ENCODE measurements around the gene SPART. TPM values are rescaled to one million over a fixed set of nuclear protein-coding genes. Genes with fewer than 3 reads are reported as not detected.

SPART gene
- polyA plus RNA-seq, 1 donor from 2014 or later = 52.4 TPM

DNA sequence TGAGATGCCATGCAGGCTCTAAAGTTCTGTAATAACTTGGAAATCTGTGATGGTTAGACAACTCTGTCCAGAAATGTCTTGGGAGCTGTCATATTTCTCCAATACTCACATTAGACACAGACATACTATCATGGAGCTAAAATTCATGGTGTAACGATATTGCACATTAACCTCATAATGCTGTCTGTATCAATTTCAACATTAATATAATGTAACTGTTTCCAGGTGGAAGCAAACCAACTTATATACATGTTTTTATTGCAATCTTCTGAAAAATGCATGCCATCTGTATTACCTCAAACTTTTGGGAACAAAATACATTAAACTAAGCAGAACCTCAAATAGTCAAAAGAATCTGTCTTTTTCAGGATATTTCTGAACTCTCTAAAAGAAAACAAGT, 14.7 kb upstream of the SPART start:
- TF ChIP-seq, protein P1, sequence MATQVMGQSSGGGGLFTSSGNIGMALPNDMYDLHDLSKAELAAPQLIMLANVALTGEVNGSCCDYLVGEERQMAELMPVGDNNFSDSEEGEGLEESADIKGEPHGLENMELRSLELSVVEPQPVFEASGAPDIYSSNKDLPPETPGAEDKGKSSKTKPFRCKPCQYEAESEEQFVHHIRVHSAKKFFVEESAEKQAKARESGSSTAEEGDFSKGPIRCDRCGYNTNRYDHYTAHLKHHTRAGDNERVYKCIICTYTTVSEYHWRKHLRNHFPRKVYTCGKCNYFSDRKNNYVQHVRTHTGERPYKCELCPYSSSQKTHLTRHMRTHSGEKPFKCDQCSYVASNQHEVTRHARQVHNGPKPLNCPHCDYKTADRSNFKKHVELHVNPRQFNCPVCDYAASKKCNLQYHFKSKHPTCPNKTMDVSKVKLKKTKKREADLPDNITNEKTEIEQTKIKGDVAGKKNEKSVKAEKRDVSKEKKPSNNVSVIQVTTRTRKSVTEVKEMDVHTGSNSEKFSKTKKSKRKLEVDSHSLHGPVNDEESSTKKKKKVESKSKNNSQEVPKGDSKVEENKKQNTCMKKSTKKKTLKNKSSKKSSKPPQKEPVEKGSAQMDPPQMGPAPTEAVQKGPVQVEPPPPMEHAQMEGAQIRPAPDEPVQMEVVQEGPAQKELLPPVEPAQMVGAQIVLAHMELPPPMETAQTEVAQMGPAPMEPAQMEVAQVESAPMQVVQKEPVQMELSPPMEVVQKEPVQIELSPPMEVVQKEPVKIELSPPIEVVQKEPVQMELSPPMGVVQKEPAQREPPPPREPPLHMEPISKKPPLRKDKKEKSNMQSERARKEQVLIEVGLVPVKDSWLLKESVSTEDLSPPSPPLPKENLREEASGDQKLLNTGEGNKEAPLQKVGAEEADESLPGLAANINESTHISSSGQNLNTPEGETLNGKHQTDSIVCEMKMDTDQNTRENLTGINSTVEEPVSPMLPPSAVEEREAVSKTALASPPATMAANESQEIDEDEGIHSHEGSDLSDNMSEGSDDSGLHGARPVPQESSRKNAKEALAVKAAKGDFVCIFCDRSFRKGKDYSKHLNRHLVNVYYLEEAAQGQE (IDR thresholded peaks at IDR 0.05; ENCODE audit: borderline replicate concordance) = no peak
- no peak for TF ChIP-seq POLR2AphosphoS5 (IDR thresholded peaks at IDR 0.05)
- TF ChIP-seq EZH2 (IDR thresholded peaks at IDR 0.05; ENCODE audit: borderline replicate concordance, insufficient read depth, low read length, poor library complexity, severe bottlenecking) = no peak
- no peak for TF ChIP-seq RAD21 (conservative IDR thresholded peaks at IDR 0.05)
- no peak for TF ChIP-seq TAF1 (IDR thresholded peaks at IDR 0.05; ENCODE audit: low read depth)
- no peak for TF ChIP-seq MXI1 (conservative IDR thresholded peaks at IDR 0.05; ENCODE audit: poor library complexity, severe bottlenecking)
- no peak for TF ChIP-seq SMC3 (conservative IDR thresholded peaks at IDR 0.05; ENCODE audit: poor library complexity)
- no peak for TF ChIP-seq EP300 (conservative IDR thresholded peaks at IDR 0.05; ENCODE audit: poor library complexity, severe bottlenecking)
- TF ChIP-seq, protein P2, sequence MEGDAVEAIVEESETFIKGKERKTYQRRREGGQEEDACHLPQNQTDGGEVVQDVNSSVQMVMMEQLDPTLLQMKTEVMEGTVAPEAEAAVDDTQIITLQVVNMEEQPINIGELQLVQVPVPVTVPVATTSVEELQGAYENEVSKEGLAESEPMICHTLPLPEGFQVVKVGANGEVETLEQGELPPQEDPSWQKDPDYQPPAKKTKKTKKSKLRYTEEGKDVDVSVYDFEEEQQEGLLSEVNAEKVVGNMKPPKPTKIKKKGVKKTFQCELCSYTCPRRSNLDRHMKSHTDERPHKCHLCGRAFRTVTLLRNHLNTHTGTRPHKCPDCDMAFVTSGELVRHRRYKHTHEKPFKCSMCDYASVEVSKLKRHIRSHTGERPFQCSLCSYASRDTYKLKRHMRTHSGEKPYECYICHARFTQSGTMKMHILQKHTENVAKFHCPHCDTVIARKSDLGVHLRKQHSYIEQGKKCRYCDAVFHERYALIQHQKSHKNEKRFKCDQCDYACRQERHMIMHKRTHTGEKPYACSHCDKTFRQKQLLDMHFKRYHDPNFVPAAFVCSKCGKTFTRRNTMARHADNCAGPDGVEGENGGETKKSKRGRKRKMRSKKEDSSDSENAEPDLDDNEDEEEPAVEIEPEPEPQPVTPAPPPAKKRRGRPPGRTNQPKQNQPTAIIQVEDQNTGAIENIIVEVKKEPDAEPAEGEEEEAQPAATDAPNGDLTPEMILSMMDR (IDR thresholded peaks at IDR 0.05; ENCODE audit: poor library complexity, severe bottlenecking) = no peak
- no peaks in the 10 kb centered on the region for H3K9me3 ChIP-seq (ENCODE audit: low read length)
- no peaks in the 10 kb centered on the region for H3K9me2 ChIP-seq (ENCODE audit: insufficient read depth, low read length)
- H2AFZ ChIP-seq (ENCODE audit: low read depth, low read length) = no peak overlapping the region
- H4K20me1 ChIP-seq (ENCODE audit: insufficient read depth) = no peaks in the 10 kb centered on the region
- H3K4me2 ChIP-seq (ENCODE audit: low read length) = no peak overlapping the region
- H3K27me3 ChIP-seq (ENCODE audit: insufficient read depth, low read depth, low read length) = no peaks in the 10 kb centered on the region
- no peaks in the 10 kb centered on the region for H3K36me3 ChIP-seq (ENCODE audit: insufficient read depth, low read length)
- no peak overlapping the region for H3K27ac ChIP-seq (ENCODE audit: low read length)
- H3K79me2 ChIP-seq (replicated peaks; ENCODE audit: insufficient read depth, low read length) = no peaks in the 10 kb centered on the region
- no peak overlapping the region for H3K4me3 ChIP-seq (ENCODE audit: low read length)
- H3K9ac ChIP-seq (ENCODE audit: low read length) = no peak overlapping the region
- H3F3A ChIP-seq (ENCODE audit: insufficient read depth, low read length, poor library complexity, severe bottlenecking) = no peaks in the 10 kb centered on the region

DNA sequence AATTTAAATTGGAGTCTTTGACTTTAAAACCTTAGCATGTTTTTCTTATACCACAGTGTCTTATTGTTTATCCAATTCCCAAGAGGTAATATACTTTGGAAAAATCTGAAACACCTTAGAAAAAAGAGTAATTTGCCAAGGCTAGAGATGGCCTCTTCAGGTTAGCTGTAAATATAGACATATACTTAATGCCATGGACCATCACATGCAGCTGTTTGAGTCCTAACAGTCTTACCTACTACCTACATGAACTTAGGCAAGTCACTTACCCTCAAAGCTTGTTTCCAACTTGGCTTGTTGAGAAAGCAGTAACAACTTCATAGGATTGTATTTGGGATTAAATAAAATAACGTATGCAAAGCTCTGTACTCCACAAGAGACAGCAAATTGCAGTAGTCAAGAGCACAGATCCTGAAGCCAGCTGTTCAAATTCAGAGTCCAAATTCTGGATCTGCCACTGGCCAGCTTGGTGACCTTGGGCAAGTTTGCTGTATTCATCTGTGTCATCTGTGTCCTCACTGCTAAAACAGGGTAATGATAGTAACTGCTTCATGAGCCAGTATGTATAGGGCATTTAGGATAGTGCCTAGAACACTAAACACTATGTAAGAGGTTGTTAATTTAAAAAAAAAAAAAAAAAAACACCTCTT, 13.2 kb upstream of the SPART start:
- no peaks in the 10 kb centered on the region for H3K36me3 ChIP-seq (ENCODE audit: insufficient read depth, low read length)
- H3K79me2 ChIP-seq (replicated peaks; ENCODE audit: insufficient read depth, low read length) = no peaks in the 10 kb centered on the region
- H3K4me3 ChIP-seq (ENCODE audit: low read length) = no peak overlapping the region
- H4K20me1 ChIP-seq (ENCODE audit: insufficient read depth) = no peaks in the 10 kb centered on the region
- no peaks in the 10 kb centered on the region for H3K27me3 ChIP-seq (ENCODE audit: insufficient read depth, low read depth, low read length)
- no peaks in the 10 kb centered on the region for H3K9me2 ChIP-seq (ENCODE audit: insufficient read depth, low read length)
- H3K27ac ChIP-seq (ENCODE audit: low read length) = no peak overlapping the region
- H3F3A ChIP-seq (ENCODE audit: insufficient read depth, low read length, poor library complexity, severe bottlenecking) = no peaks in the 10 kb centered on the region
- no peak overlapping the region for H3K4me2 ChIP-seq (ENCODE audit: low read length)
- H3K9ac ChIP-seq (ENCODE audit: low read length) = no peak overlapping the region
- no peaks in the 10 kb centered on the region for H3K9me3 ChIP-seq (ENCODE audit: low read length)
- H2AFZ ChIP-seq (ENCODE audit: low read depth, low read length) = no peak overlapping the region
- TF ChIP-seq, protein P2 (IDR thresholded peaks at IDR 0.05; ENCODE audit: poor library complexity, severe bottlenecking) = no peak
- no peak for TF ChIP-seq TAF1 (IDR thresholded peaks at IDR 0.05; ENCODE audit: low read depth)
- no peak for TF ChIP-seq POLR2AphosphoS5 (IDR thresholded peaks at IDR 0.05)
- TF ChIP-seq MXI1 (conservative IDR thresholded peaks at IDR 0.05; ENCODE audit: poor library complexity, severe bottlenecking) = no peak
- TF ChIP-seq, protein P1 (IDR thresholded peaks at IDR 0.05; ENCODE audit: borderline replicate concordance) = no peak
- no peak for TF ChIP-seq EP300 (conservative IDR thresholded peaks at IDR 0.05; ENCODE audit: poor library complexity, severe bottlenecking)
- no peak for TF ChIP-seq EZH2 (IDR thresholded peaks at IDR 0.05; ENCODE audit: borderline replicate concordance, insufficient read depth, low read length, poor library complexity, severe bottlenecking)
- no peak for TF ChIP-seq SMC3 (conservative IDR thresholded peaks at IDR 0.05; ENCODE audit: poor library complexity)
- TF ChIP-seq RAD21 (conservative IDR thresholded peaks at IDR 0.05) = no peak

Measured in neural cell (in vitro differentiated cells).